G401.6 (cell line): ENCODE data around the gene HTN3.
"Not testable (repeated sequence)": the region's sequence is repeated elsewhere in the genome, so short reads cannot be mapped to it uniquely, and the experiment has no call there.

Experiments used
- FAIRE-seq: peaks from 2 replicates; lab custom pipeline; 2012; peaks lifted over from hg19 to GRCh38; lab: Jason Lieb, UNC

HTN3 gene

DNA sequence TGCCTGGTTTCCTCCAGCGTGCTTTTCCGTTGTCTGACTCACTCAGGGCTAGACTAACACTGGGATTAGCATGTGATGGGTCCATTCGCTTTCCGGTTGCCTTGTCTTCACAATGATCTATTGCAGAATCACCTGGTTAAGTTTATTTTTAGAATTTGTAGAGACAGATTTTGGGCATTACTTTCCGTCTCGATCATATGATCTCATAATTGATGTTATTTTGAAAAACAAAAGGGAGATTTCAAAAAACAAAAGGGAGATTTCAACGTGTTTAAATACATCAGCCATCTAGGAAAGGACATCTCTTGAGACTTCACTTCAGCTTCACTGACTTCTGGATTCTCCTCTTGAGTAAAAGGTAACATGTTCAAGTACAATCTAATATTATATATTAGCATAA is at the start of gene HTN3:
Gene HTN3, plus strand, starts transcription at position 301 of the 400 bp plus-strand sequence. CDS start 2,282 bp downstream, outside the sequence.
- not testable (repeated sequence) for FAIRE-seq

DNA sequence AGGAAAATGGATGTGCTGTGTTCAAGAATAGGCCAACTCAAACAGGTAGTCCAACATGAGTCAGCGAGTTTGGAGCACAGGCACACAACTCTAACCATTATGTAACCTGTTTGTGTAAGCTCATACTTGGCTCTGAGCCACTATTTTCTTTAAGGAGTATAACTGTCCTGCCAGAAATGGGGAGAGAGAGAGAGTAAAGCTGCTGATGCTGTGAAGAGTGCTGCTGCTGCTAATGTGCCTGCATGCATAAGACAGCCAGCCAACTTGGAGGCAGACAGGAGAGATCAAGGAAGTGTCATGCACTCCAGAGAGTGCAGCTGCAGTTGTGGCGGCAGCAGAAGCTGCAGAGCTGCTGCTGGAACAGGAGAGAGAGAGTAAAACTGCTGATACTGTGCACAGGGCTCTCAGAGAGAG is 44.2 kb upstream of the HTN3 start:
- FAIRE-seq: no peak

DNA sequence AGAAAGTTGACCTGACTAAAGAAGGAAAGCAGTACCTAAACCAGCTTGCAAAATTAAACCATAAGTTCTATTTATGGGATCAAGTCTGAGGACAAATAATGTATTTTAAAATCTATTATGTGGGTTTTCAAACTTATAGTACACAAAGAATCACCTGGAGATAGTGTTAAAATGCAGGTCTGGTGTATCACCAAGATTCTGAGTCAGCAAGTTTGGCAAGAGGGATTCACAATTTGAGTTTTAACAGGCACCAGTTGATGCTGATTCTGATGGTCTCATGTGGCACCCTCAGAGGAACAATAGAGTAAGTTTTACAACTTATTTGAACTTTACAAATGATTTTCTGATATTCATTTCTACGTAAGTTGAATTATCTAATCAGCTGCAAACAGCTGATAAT is 41.6 kb upstream of the HTN3 start:
- no peak for FAIRE-seq

DNA sequence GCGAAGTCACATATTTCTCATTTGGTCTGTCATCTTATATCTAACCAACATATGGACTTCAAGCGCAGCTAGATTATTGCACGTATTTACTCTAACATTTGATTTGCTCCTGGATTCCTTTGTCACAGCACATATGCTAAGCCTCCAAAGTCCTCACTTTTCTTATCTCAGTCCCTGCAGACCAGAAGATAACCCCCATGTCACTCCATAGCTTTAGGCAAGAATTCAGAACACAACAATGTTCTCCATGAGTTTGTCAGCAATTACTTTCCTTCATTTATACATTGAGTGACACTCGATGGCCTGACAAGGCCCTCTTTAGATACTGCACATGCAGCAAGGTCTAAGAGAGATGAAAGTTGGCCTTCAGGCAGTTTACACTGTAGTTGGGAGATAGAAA is 37.2 kb upstream of the HTN3 start:
- FAIRE-seq: no peak

DNA sequence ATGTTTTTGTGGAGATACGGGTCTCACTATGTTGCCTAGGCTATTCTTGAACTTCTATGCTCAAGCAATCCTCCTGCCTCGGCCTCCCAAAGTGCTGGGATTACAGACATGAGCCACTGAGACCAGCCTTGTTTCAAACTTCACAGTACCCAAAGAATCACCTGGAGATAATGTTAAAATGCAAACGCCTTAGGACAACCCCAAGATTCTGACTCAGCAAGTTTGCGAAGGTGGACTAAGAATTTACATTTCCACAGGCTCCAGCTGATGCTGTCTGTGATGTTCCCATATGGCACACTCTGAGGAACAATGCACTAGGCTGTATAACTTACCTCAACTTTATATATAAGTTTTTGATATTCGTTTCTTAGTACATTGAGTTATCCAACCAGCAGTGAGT is 33.5 kb upstream of the HTN3 start:
- FAIRE-seq: no peak

DNA sequence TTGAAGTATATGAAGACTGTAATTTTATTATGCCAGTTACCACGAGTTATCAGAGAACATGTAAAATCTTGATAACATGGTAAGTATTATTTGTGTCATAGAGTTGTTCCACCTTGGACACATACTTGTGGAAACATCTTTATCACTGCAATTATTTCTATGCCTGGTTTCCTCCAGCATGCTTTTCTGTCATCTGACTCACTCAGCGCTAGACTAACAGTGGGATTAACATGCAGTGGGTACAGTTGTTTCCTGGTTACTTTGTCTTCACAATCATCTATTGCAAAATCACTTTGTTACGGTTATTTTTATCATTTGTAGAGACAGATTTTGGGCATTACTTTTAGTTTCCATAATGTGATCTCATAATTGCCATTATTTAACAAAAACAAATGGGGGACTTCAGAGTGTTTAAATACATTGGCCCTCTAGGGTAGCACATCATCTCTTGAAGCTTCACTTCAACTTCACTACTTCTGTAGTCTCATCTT is 32.7 kb upstream of the HTN3 start, which contains the start of gene STATH:
Gene STATH, plus strand, starts transcription at position 441 of the 491 bp plus-strand sequence. CDS start 2,472 bp downstream, outside the sequence.
- FAIRE-seq: no peak

DNA sequence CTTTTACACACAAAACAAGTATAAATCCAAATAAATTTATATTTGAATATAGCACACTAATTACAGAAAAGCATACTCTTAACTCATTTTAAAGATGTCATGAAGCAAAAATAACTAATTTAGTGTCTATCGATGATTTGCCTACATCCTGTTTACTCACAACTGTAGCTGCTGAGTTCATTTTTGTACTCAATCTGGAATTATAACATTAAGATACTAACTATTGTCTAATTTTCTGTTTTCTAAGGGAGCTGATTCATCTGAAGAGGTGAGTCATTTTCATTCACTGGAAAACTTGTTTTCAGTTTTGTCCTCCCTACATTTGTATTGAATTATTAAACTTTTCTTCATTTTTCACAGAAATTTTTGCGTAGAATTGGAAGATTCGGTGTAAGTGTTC is 28.8 kb upstream of the HTN3 start:
- no peak for FAIRE-seq

DNA sequence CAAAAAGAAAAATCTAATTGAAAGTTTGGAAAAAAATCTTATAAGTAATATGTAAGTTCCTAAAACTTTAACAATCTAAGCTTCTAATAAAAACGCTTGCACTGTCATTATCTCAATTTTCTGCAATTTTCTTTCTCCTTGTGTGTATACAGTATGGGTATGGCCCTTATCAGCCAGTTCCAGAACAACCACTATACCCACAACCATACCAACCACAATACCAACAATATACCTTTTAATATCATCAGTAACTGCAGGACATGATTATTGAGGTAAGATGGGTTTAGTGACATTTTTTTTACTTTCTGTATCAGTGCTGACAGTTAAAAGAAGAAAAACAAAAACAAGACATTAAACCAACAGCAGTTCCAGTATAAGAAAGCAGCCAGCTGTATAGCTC is 27.5 kb upstream of the HTN3 start:
- FAIRE-seq: no peak

DNA sequence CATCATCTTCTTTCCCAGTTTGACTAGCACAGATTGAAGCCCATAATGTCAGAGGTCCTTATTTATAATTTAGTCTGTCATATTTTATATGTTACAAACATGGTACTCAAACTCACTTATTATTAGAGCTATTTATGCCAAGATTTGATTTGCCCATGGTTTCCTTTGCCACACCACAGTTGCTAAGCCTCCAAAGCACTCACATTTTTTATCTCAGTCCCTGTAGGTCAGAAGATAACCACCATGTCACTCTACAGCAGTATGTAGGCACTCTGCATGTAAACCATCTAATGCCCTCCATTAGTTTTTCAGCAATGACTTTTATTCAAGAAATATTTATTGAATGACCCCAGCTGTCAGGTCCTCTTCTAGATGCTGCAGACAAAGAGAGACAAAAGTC is 25.8 kb upstream of the HTN3 start:
- no peak for FAIRE-seq

DNA sequence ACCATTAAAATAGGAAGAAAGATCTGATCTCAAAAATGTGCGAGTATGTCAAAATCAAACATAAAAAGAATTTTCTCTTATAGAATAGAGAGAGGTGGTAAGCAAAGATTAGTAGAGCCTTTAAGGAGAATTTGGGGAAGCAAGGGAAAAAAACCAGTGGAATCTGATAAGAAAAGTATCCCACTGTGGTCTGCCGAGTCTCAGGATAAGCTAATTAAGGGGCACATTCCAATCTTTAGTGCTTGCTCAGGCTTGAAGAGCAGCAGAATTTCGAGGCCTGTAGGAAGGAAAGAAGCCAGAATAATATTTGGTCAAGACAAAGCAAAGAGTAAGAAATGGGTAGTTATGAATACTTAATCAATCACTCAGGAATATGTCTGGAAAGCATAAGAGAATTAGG is 19.5 kb upstream of the HTN3 start:
- FAIRE-seq: no peak

DNA sequence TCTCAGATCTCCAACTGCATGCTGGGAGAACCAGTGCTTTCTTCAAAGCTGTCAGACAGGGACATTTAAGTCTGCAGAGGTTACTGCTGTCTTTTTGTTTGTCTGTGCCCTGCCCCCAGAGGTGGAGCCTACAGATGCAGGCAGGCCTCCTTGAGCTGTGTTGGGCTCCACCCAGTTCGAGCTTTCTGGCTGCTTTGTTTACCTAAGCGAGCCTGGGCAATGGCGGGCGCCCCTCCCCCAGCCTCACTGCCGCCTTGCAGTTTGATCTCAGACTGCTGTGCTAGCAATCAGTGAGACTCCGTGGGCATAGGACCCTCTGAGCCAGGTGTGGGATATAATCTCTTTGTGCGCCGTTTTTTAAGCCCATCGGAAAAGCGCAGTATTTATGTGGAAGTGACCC is 9.3 kb upstream of the HTN3 start:
- not testable (repeated sequence) for FAIRE-seq

DNA sequence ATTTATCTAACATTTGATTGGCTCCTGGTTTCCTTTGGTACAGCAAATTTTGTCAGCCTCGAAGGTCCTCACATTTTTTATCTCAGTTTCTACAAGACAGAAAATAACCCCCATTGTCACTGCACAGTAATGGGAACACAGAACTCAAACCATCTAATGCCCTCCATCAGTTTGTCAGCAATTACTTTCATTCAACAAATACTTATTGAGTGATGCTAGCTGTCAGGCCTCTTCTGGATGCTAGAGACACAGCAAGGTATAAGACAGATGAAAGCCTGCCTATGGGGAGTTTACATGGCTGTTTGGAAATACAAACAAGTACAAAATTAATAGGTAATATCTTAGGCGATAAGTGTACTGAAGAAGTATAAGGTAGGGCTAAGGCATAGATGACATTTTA is 5.0 kb upstream of the HTN3 start:
- FAIRE-seq: no peak

DNA sequence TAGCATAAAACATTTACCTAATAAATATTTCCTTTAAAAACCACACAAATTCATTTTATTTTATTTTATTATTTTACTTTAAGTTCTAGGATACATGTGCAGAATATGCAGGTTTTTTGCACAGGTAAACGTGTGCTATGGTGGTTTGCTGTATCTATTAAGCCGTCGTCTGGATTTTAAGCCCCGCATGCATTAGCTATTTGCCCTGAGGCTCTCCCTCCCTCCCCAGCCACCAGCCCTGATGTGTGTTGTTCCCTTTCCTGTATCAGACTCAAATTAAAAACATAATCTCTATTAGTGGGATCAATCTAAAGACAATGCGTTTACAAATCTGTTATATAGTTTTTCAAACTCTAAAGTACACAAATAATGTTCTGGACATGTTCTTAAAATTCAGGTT is 1.2 kb upstream of the HTN3 start:
- no peak for FAIRE-seq

DNA sequence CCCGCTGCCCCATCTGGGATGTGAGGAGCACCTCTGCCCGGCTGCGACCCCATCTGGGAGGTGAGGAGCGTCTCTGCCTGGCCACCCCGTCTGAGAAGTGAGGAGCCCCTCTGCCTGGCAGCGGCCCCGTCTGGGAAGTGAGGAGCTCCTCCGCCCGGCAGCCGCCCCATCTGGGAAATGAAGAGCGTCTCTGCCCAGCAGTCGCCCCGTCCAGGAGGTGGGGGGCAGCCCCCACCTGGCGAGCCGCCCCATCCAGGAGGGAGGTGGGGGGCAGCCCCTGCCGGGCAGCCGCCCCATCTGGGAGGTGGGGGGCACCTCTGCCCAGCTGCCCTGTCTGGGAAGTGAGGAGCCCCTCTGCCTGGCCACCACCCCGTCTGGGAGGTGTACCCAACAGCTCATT is 9.3 kb downstream of the HTN3 start:
- FAIRE-seq: not testable (repeated sequence)

DNA sequence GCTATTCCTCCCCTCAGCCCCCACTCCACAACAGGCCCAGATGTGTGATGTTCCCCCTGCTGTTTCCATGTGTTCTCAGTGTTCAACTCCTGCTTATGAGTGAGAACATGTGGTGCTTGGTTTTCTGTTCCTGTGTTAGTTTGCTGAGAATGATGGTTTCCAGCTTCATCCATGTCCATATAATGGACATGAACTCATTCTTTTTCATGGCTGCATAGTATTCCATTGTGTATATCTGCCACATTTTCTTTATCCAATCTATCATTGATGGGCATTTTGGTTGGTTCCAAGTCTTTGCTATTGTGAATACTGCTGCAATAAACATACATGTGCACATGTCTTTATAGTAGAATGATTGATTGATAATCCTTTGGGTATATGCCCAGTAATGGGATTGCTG is 11.7 kb downstream of the HTN3 start:
- FAIRE-seq: not testable (repeated sequence)

DNA sequence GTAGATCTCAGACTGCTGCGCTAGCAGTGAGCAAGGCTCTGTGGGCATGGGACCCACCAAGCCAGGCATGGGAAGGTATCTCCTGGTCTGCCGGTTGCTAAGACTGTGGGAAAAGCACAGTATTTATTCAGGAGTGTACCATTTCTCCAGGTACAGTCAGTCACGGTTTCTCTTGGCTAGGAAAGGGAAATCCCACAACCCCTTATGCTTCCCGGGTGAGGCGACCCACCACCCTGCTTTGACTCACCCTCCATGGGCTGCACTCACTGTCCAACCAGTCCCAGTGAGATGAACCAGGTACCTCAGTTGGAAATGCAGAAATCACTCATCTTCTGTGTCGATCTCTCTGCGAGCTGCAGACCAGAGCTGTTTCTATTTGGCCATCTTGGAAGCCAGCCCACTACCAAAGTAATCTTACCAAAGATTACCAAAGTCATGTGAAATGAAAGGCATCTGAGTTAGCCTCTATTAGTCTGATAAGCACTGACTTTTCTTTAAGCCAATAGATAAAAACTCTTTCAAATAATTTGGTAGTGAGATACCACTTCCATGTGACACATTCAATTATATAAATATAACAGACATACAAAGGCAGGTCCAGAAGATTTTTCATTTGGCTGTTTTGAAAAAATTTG is 13.5 kb downstream of the HTN3 start:
- FAIRE-seq: no peak

DNA sequence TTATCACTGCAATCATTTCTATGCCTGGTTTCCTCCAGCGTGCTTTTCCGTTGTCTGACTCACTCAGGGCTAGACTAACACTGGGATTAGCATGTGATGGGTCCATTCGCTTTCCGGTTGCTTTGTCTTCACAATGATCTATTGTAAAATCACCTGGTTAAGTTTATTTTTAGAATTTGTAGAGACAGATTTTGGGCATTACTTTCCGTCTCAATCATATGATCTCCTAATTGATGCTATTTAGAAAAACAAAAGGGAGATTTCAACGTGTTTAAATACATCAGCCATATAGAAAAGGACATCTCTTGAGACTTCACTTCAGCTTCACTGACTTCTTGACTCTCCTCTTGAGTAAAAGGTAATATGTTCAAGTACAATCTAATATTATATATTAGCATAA is 21.9 kb downstream of the HTN3 start, which contains the start of gene HTN1:
Gene HTN1, plus strand, starts transcription at position 301 of the 400 bp plus-strand sequence. CDS start 2,639 bp downstream, outside the sequence.
- FAIRE-seq: not testable (repeated sequence)

DNA sequence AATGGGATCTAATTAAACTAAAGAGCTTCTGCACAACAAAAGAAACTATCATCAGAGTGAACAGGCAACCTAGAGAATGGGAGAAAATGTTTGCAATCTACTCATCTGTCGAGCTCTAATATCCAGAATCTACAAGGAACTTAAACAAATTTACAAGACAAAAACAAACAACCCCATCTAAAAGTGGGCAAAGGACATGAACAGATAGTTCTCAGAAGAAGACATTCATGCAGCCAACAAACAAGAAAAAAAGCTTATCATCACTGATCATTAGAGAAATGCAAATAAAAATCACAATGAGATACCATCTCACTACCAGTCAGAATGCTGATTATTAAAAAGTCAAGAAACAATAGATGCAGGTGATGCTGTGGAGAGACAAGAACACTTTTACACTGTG is 28.3 kb downstream of the HTN3 start:
- FAIRE-seq: not testable (repeated sequence)

DNA sequence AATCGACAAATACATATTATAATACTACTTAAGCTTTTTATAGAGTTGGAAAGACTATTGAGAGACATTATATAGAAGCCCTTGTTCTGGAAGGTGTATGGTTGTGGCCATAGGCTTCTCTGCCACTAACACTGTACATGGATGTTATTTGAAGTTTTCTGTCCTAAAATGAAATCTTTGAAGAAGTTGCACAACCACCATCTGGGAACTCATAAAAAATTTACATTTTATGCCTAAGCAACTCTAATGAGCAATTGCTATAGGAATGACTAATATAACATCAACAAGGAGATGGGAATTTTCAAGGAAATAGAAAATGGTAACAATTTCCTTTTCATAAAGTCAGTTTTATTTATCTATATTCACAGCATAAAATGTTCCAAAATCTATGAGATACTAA is 29.4 kb downstream of the HTN3 start:
- FAIRE-seq: no peak

DNA sequence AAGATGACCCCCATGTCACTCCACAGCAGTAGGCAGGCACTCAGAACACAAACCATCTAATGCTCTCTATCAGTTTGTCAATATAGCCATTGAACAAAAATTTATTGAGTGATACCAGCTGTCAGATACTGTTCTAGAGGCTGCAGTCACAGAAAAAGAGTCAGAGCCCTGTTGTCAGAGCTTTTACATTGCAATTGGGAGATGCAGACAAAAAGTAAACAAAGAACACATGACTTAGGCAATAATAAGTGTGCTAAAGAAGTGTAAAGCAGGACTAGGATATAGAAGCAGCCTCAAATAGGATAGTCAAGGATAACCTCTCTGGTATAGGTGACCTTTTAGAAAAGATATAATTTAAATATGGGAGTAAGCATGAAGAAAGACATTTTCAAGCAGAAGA is 30.9 kb downstream of the HTN3 start:
- FAIRE-seq: no peak

DNA sequence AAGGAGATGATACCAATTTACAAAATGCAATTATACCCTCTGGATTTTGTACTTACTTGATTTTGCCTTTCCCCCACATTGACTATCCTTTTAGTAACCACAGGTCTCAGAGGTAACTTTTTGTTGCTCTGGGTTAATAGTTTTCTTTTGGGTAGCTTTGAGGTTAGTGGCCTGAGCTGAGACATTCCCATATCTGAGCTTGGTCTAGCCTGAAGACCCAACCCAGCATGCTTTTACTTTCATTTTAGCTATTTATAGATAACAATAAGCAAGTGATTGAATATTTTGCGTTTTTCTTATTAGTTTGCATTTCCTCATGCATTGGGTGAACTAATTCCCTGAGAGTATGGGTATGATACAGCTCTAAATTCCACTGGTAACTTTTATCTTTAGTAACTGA is 33.7 kb downstream of the HTN3 start:
- FAIRE-seq: no peak

DNA sequence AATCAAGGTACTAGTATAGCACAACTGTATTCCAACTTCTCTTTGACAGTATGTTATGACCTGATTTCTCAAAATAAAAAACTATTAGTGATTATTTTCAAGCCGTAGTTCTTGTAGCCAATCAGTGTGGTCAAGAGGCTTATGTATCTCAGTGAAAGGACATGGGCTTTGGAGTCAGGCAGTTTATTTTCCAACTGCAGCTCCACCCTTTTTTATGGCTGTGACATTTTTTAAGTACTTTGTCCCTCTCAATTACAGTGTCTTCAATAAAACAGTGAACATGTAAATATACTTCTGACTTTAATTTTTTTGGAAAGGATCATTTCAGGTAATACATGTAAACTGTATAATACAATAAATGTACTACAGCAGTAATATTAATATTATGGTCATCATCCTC is 51.9 kb downstream of the HTN3 start:
- no peak for FAIRE-seq
